Epithelial cell of prostate (primary cell): Measurements from ENCODE around the gene DCLK1.
"Not testable (repeated sequence)": the region's sequence is repeated elsewhere in the genome, so short reads cannot be mapped to it uniquely, and the experiment has no call there.

Experiments
- DNase-seq: peaks from one replicate; pipeline ENCODE4 v3.0.0-alpha.2; 2011; ENCODE audit warnings: low read depth, low spot score
- H3K27ac ChIP-seq: fragments of 450-650 bp; 2 replicates; pipeline ENCODE4 v1.5.1; 2017; ENCODE audit warnings: mild to moderate bottlenecking

Gene DCLK1

DNA sequence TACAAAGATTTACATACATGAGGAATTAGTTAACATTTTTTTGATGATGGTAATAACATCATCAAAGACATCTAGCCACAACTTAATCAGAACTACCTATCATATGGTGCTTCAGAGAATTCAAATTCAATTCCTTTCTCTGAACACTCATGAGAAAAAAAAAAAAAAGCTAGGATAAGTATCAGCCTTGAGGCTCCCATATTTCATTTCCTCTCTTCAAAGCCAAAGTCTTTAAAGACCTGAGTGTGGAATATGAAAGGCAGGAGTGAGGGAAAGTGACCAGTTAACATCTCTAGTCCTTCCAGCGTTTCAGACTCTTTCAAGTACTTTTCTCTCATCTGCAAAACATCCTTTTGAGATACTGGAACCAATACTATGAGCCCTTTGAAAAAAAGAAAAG is 137.5 kb downstream of the DCLK1 start:
- peak overlapping the region; percentile 84 for H3K27ac ChIP-seq
- DNase-seq, result no peak

DNA sequence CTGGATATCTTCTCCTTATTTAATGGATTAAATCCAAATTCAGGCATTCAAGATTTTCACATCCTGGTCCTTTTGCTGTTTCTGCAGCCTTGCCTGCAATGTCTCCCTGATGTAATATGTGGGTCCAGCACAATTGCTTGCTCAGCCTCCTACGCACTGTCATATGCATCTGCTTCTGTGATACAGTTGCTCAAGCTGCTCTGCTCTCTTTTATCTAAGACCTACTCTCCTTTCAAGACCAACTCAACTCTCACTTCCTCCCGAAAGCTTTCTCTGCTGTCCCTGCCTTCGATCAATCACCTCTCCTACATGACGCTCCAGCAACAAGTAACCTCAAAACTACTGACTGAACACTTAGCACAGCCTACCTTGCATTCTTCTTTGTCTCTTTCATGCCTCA is 138.2 kb downstream of the DCLK1 start:
- no peak for DNase-seq
- H3K27ac ChIP-seq, result no peak overlapping the region

DNA sequence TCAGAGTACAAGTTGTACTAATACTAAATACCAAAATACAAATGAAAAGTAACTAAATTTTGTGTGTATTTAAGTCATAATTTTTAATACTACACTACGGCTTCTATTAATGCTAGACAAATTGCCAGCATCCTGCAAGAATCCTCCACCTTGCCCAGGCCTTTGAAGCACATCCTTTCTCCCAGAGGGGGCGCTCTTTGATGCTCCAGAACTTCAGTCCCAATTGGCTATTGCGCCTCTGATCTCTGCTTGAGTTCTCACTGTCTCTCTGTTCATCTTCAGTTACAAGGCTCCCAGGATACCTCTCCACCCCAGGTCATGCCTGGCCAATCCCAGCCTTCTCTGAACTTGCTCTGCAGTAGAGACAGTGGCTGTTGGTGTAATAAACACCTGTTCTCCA is 141.0 kb downstream of the DCLK1 start:
- H3K27ac ChIP-seq, result no peak overlapping the region
- DNase-seq, result no peak

DNA sequence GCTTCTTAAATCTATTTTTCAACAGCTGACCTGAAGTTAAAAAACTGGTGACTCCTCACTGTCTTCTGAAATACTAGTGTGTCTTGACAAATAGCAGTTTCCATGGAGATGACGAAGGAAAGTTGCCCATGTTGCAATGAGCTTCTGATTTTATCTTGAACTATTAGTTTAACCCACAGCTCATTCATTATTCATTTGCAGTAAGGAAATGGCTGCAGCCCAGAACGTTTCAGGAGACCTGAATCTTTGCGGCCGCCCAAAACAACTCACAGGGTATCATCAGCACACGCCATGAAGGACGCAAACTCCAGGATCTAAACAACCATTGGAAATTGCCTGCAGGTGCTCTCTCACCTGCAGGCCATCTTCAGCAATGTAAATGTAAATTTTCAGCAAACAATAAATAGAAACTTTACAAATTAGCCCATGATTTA is 142.5 kb downstream of the DCLK1 start:
- DNase-seq, result no peak
- H3K27ac ChIP-seq, result no peak overlapping the region

DNA sequence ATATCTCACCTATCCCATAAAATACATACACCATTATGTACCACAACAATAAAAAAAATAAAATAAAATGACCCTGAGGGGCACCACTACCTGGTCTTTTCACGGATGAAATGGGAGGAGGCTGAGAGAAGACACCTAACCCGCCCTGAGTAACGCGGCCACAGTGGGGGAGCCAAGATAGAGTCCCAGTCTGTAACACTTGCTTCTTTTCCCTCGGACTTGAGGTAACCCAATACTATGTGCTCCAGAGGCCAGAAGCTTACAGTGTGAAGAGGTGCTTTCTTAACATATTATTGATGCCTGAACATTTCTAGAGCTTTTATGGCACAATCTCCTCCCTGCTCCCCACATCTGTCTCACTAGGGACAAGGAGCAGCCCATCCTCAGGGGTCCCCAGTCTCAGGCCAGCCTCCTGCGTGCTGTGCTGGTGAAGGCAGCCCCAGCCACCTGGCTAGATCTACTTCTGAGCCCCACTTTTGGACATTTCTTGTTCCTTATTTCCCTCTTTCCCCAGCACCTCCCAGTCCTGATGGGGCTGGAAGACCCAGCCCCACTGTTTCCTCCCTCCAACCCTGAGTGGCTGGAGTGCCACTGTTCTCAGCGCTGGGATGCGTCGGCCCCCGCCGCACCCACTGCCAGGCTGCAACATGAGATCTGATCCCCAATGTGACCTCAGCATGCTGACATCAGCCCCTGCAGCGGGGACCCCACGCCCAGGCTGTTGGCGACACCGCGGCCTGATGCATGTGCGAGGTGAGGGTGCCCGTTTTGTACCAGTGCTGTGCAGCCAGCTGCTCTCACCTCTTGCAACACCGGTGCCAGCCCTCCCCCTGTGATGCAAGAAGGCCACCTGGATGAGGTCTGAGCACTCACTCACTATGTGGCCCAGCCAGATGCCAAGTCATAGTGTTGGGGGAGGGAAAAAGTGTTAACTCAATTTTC is 143.3 kb downstream of the DCLK1 start:
- DNase-seq, result no peak
- no peak overlapping the region for H3K27ac ChIP-seq

DNA sequence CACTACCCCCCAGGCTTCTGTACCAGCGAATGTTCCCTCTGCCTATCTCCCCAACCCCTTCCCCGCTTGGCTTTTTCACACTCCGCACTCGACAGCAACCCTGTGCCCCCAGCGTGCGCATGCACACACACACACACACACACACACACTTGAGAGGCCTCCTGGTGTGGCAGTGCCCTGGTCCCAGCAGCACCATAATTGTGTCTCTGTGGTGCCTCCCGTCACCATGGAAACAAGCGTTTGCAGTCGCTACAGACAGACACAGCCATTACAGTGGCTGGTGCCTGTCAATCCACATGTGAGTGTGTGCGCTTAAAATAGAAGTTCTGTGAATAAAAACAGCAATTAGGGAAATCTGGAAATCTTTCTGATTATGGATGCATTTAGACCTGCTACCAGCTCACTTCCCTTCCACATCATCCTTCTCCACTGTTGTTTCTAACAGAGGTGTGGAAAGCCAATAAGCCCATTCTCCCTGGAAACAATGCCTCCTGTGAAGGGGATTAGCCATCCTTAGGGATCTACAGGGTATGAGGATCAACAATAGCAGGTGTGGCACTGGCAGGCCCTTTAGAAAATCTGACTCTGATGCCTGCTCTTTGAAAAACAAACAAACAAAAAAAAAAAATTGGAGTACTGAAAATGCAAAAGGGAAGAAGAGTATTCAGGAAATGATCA is 146.3 kb downstream of the DCLK1 start:
- H3K27ac ChIP-seq, result no peak overlapping the region
- DNase-seq, result no peak

DNA sequence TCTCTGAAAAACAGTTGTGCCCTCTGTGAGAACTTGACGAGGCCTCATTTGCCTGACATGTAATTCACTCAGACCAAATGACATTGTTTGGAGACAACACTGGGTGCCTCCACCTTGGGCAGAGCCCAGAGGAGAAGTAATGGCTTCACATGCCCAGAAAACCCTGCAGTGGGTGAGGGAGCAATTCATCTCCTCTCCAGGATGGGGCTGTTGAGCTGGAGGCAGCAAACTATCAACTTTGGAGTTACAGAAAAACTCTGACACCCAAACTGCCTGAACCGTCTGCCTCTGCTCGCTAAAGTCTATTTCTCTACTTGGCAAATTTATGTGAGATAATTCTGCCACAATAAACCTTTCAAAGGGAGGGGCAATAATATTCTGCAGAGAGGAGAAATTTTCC is 146.9 kb downstream of the DCLK1 start:
- no peak for DNase-seq
- no peak overlapping the region for H3K27ac ChIP-seq

DNA sequence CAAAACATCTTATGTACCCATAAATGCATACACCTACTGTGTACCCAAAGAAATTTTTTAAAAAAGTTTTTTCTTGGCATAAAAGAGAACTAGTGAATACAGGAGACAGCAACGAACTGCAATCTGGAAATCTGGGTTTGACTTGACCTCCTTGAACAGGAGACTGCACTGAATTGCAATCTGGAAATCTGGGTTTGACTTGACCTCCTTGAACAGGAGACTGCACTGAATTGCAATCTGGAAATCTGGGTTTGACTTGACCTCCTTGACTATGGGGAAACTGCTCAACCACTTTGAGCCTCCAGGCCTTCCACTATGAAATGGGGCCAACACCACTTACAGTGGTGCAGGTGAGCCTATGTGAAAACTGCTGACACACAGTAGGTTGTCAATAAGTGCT is 147.5 kb downstream of the DCLK1 start:
- DNase-seq, H3K27ac ChIP-seq: not testable (repeated sequence)

DNA sequence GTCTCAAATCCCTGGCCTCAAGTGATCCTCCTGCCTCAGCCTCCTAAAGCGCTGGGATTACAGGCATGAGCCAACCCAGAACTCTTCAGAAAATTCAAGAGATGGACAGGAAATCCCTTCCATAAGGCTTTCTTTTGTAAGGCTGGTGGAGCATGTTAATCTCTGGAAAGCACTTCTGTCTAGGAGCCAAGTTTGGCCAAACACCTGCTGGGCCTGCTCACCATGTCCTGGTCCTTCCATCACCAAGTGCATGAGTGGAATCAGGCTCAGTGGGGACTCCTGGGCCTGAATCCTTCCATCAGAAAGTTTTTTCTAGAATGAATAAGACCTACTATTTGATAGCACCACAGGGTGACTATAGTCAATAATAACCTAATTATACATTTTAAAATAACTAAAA is 148.0 kb downstream of the DCLK1 start:
- DNase-seq, result no peak
- H3K27ac ChIP-seq, result no peak overlapping the region

DNA sequence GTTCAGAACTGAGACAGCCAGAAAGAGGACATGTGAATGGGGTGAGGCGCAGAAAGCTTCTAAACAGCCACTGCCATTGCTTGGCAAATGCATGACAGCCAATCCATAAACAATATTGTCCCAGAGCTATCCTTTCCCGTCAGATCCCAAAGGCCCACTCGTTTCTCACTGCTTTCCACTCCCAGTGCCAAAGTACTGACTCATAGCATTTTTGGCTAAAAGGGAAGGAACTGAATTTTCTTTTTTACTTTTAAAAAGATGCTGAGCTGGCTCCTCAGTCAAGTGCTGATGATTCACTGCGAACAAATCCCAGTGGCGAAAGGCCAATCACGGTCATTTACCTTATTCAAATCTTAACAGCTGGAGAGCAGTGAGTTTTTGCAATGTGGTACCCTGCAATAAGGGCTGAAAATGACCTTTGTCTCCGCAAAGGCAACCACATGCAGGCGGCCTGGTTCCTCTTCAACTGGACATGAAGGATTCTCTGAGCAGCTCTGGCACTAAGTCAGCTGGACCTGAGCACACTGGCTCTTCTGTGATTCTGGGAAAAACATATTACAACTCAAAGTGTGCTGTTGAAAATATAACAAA is 151.7 kb downstream of the DCLK1 start:
- DNase-seq, result no peak
- H3K27ac ChIP-seq, result peak overlapping the region; percentile 21

DNA sequence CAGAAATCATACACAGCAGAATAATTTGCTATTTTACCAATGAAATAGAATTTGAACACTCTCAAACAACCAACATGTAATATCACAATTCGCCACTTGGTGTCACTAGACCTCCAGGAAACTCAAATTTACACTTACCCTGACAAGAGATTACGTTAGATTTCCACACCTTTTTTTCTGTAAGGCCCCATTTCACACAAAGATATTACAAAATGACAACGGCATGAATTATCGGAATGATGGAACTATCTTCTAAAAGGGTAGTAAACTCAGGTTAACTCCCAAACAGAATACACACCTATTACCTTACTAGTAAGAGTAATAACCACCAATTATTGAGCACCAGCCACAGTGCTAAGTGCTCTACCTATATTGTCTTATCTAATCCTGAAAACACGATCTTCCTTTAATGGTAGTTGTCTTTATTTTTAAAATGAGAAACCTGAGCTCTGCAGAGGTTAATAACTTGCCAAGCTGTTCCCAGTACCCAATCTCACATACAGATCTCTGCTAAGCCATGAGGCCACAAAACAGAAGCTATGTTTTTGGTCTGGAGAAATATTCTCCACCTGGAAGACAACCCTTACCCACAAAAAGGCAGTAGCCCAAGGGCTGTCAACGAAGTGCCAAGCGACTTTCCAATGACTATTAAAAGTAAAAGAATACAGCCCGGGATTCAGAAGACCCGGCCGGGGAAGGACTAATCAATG is 152.4 kb downstream of the DCLK1 start:
- no peak for DNase-seq
- H3K27ac ChIP-seq, result peak overlapping the region; percentile 21

DNA sequence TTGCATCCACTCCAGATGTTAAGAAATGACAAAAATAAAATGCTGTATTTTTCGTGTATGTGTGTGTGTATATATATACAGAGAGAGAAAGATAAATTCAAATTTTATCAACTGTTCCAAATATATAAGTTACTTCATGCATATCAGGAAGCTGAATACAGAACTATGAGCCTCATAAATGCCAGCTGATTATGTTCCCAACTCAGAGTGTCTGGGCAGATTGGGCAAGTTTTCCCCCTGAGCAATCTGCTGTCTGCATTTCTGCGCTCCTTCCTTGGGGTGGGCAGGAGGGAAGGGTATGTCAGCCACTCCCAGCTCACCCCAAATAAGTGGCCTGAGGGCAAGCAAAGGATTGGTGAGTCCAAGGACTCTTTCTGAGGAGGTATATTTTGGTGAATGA is 154.1 kb downstream of the DCLK1 start:
- H3K27ac ChIP-seq, result no peak overlapping the region
- no peak for DNase-seq

DNA sequence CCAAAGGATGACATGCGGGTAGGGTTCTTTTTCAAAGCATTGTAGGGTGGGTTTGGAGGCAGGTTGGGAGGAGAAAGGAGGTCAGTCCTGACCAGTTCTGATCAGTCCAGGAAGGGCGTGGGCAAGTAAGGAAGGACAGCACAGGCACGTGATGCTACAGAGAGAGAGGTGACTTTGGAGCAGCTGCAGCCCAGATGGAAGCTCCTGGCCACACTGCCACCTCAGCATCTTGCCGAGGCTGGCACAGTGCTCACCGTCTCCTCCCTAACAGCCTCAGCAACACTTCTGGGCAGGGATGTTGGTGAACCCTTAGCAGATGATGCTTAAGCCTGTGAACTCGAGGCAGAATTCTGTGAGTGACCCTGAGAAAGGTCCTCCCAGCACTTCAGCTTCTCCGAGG is 155.1 kb downstream of the DCLK1 start:
- no peak overlapping the region for H3K27ac ChIP-seq

DNA sequence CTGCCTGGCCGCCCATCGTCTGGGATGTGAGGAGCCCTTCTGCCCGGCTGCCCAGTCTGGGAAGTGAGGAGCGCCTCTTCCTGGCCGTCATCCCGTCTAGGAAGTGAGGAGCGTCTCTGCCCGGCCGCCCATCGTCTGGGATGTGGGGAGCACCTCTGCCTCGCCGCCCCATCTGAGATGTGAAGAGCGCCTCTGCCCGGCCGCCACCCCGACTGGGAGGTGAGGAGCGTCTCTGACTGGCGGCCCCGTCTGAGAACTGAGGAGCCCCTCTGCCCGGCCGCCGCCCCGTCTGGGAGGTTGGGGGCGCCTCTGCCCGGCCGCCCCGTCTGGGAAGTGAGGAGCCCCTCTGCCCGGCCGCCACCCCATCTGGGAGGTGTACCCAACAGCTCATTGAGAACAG is 164.2 kb downstream of the DCLK1 start:
- DNase-seq, H3K27ac ChIP-seq: not testable (repeated sequence)

More for the DNA sequence above, 155.1 kb downstream of the DCLK1 start:
- DNase-seq, result no peak

DNA sequence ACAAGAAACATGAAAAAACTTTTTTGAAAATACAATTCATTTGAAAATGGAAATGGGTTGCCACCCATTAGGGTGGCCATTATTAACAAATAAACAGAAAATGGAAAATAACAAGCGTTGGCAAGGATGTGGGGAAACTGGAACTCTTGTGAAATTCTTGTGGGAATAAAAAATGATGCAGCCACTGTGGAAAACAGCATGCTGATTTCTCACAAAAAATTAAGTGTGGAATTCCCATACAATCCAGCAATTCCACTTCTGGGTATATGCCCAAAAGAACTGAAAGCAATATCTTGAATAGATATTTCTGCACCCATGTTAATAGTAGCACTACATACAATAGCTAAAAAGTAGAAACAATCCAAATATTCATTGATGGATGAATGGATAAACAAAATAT is 165.2 kb downstream of the DCLK1 start:
- DNase-seq, result no peak
- no peak overlapping the region for H3K27ac ChIP-seq

DNA sequence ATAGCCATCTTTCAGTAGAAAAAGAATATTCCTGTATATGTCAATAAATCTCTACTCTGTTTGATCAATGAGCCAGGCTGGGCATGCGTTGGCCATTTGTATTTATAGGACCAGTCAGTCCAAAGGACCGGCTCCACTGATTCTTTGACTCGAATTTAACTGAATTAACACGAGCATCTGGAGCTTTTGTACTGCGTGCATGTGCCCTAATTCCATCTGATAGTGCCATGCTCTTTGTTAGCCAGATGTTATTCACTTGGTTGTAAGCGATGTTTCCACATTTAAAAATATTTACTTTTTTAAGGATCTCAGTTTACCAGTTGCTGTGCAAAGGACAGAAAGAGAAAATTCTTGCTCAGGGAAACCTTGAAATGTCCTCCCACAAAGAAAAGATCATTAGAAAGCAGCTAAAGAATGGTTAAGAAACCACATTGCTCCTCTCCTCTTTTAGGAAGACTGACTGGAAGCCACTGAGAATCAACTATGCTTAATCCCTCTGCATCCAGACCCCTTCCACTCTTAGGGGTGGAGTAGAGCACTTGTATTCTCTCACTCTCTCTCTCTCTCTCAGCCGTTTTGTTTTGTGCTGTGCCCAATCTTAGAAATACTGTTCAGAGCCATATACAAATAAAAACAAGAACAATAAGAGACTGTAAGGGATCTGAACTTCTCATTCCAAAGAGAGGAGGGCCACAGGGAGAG is 165.8 kb downstream of the DCLK1 start:
- no peak overlapping the region for H3K27ac ChIP-seq

DNA sequence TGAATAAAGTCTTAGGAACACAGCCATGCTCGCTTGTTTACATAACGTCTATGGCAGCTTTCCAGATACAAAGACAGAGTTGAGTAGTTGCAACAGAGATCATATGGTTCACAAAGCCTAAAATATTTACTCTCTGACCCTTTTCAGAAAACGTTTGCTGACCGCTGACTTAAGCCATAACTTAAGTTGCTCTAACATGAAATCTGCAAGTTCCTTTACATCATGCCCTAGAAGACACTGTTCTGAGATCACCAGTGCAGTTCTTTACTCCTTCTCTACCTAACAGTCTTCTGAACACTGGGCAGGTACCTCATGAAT is 166.4 kb downstream of the DCLK1 start:
- no peak for DNase-seq
- no peak overlapping the region for H3K27ac ChIP-seq

More for the DNA sequence above, 165.8 kb downstream of the DCLK1 start:
- DNase-seq, result no peak

DNA sequence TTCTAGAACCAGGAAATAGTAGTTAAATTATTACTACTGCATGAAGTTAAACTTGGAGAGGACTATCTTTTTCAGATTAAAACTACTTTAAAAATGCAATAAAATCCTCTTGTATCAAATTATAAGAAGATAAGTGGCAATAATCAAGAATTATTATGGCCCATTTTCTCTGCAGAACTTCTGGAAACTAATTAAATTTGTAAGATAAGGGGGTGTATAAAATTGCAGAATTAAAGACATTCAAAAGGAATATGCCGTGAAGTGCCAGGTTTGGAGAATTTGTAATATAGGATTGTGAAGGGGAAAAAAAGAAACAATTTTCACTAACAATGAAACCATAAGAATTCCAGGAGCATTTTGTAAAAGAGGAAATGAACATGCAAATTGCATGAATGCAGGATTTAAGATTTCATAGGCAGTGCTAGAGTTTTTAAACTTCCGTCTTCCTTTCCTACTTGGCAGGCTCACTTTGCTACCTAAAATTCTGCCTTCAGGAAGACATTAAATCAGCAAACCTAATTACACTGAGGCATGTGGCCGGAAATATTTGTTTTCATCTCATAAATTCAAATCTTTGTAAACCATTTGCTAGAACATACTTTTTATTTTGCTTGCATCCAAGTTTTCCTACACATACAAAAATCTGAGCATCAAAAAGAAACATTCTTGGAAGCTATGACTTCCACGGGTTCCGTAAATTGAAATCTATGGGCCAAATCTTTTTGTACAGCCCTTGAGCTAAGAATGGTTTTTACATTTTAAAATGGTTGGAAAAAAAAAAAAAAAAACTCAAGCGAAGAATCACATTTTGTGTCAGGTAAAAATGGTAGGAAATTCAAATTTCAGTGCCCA is 166.9 kb downstream of the DCLK1 start:
- DNase-seq, result no peak
- no peak overlapping the region for H3K27ac ChIP-seq
